Measurements from ENCODE around the gene ATRNL1.

DNA sequence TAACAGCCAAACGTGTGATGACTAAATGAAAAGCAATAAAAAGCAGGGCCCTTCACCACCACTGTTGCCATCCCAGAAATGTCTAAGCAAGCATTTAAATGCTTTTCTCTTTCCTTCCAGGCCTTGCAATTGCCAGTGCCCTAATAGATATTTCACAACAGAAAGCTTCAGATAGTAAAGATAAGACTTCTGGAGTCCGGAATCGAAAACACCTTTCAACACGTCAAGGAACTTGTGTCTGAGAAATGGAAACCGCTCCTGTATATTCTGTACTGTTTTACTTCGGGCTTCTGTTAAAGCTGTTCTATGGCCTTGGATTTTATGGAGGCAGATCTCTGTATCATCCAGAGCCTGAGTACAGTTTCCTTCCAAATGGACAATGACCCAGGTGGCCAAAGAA, 851.4 kb downstream of the ATRNL1 start:
- TF ChIP-seq, protein P1, sequence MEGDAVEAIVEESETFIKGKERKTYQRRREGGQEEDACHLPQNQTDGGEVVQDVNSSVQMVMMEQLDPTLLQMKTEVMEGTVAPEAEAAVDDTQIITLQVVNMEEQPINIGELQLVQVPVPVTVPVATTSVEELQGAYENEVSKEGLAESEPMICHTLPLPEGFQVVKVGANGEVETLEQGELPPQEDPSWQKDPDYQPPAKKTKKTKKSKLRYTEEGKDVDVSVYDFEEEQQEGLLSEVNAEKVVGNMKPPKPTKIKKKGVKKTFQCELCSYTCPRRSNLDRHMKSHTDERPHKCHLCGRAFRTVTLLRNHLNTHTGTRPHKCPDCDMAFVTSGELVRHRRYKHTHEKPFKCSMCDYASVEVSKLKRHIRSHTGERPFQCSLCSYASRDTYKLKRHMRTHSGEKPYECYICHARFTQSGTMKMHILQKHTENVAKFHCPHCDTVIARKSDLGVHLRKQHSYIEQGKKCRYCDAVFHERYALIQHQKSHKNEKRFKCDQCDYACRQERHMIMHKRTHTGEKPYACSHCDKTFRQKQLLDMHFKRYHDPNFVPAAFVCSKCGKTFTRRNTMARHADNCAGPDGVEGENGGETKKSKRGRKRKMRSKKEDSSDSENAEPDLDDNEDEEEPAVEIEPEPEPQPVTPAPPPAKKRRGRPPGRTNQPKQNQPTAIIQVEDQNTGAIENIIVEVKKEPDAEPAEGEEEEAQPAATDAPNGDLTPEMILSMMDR (IDR thresholded peaks at IDR 0.05), result no peak
- TF ChIP-seq POLR2A (IDR thresholded peaks at IDR 0.05), result no peak

All from Peyer's patch (tissue), 4 donors.